Osteocyte (in vitro differentiated cells): ENCODE data around the gene NKX2-3. TPM values are rescaled to one million over a fixed set of nuclear protein-coding genes. Genes with fewer than 3 reads are reported as not detected.

Source experiments
- DNase-seq: peaks from one replicate; pipeline ENCODE4 v3.0.0; 2021; ENCODE audit warnings: mixed read lengths; ENCODE audit not compliant: unreplicated experiment; ENCODE audit errors: extremely low spot score
- H3K27ac Mint-ChIP-seq: one replicate; pipeline ENCODE4 v1.8.0; 2021; ENCODE audit warnings: mild to moderate bottlenecking, mixed read lengths; ENCODE audit not compliant: unreplicated experiment
- H3K27me3 Mint-ChIP-seq: one replicate; pipeline ENCODE4 v1.8.0; 2021; ENCODE audit warnings: mixed read lengths; ENCODE audit not compliant: unreplicated experiment
- H3K36me3 Mint-ChIP-seq: one replicate; pipeline ENCODE4 v1.8.0; 2021; ENCODE audit warnings: mixed read lengths; ENCODE audit not compliant: unreplicated experiment
- H3K4me1 Mint-ChIP-seq: one replicate; pipeline ENCODE4 v1.8.0; 2021; ENCODE audit warnings: mixed read lengths; ENCODE audit not compliant: unreplicated experiment
- H3K4me3 Mint-ChIP-seq: one replicate; pipeline ENCODE4 v1.8.0; 2021; ENCODE audit warnings: mild to moderate bottlenecking, moderate library complexity, mixed read lengths; ENCODE audit not compliant: unreplicated experiment
- H3K9me3 Mint-ChIP-seq: one replicate; pipeline ENCODE4 v1.8.0; 2021; ENCODE audit warnings: mixed read lengths; ENCODE audit not compliant: unreplicated experiment
- CTCF ChIP-seq: fragments of 200-600 bp; sonication (generic); IDR thresholded peaks from 2 replicates; pipeline ENCODE4 v1.5.0; 2021; ENCODE audit warnings: antibody characterized with exemption, mild to moderate bottlenecking, moderate library complexity
- total RNA-seq: library from RNA; stranded (reverse); gene quantifications from 2 replicates; pipeline ENCODE4 v1.2.1, GENCODE V29; 2021

NKX2-3 gene
- total RNA-seq, 1 donor from 2014 or later, result not detected

- Mint-ChIP-seq H3K9me3 (peaks cover 7% of the 10 kb centered on the region), H3K27ac (no peak overlapping the region), H3K27me3 (peaks cover 8% of the 10 kb centered on the region), H3K4me3 (no peak overlapping the region), H3K4me1 (no peaks in the 10 kb centered on the region), H3K36me3 (no peaks in the 10 kb centered on the region)
- TF ChIP-seq CTCF, result no peak
- DNase-seq, result no peak
These were observed 35.3 kb upstream of the NKX2-3 start for GRCh38 chr10:99497343-99498025.

GRCh38 chr10:99506416-99506815 lies 26.3 kb upstream of the NKX2-3 start:
- no peak for TF ChIP-seq CTCF
- Mint-ChIP-seq H3K36me3 (no peaks in the 10 kb centered on the region), H3K27ac (no peak overlapping the region), H3K4me1 (no peaks in the 10 kb centered on the region), H3K27me3 (peaks cover 41% of the 10 kb centered on the region), H3K4me3 (no peak overlapping the region), H3K9me3 (peaks cover 4% of the 10 kb centered on the region)
- DNase-seq, result no peak

DNA sequence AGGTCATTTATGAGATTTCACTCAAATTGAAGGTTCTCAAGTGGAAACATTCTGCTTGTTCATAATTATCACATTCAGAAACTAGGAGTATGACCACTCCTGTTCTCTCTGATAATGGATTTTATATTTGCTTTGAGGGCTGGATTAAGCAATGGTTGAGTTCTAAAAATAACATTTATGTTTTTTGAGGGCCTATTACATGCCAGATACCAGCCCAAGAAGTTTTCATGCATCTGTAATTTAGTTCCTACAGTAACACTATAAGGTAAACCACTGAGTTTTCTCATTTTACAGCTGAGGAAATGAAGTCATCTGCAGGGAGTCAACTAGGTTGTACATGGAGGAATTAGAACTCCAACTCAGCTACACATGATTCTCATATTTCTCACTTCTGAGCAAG lies 25.5 kb upstream of the NKX2-3 start:
- Mint-ChIP-seq H3K36me3 (no peaks in the 10 kb centered on the region), H3K4me3 (no peak overlapping the region), H3K27me3 (peaks cover 45% of the 10 kb centered on the region), H3K27ac (no peak overlapping the region), H3K4me1 (no peaks in the 10 kb centered on the region), H3K9me3 (peaks cover 4% of the 10 kb centered on the region)
- no peak for DNase-seq
- no peak for TF ChIP-seq CTCF

DNA sequence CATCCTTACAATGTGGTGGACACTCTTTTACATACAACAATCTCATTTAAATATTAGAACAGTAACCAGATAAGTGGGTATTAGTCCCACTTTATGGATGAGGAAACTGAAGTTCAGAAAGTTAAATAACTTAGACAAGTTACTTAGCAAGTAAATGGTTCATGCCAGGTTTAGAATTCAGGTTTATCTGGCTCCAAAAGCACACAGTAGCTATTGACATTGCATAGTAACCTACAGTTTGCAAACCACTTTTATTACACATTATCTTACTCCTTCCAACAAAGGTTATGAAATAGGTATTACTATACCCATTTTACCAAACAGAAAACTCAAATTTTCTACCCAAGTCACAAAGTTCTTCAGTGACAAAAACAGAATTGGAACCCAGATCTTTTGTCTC lies 19.7 kb upstream of the NKX2-3 start:
- DNase-seq, result no peak
- Mint-ChIP-seq H3K27ac (no peak overlapping the region), H3K4me3 (no peak overlapping the region), H3K36me3 (no peaks in the 10 kb centered on the region), H3K9me3 (peaks cover 4% of the 10 kb centered on the region), H3K27me3 (peaks cover 76% of the 10 kb centered on the region), H3K4me1 (no peaks in the 10 kb centered on the region)
- TF ChIP-seq CTCF, result no peak

DNA sequence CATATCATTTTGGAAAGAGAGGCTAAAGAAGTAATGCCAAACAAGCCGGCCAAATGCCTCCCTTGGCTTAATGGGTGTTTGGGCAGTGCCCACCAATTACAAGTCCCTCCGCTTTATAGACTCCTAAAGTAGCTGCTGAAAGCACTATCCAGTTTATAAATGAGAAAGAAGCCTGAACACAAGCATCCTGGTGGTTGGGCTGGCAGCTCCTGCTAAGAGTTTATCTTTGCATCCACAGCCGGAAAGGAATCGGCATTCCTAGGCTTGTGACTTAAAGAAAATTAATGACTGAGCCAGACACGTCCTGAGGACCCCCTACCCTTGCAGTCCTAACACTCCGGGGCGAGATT lies 13.1 kb upstream of the NKX2-3 start:
- peaks cover 88% of the 10 kb centered on the region for H3K27me3 Mint-ChIP-seq
- DNase-seq, result no peak
- no peaks in the 10 kb centered on the region for H3K9me3 Mint-ChIP-seq
- no peaks in the 10 kb centered on the region for H3K36me3 Mint-ChIP-seq
- no peak overlapping the region for H3K27ac Mint-ChIP-seq
- no peak overlapping the region for H3K4me3 Mint-ChIP-seq
- H3K4me1 Mint-ChIP-seq, result peaks cover 10% of the 10 kb centered on the region
- no peak for TF ChIP-seq CTCF
